ENCODE measurements around the gene UTRN.

UTRN gene

GRCh38 chr6:144284783-144285547 is at the start of gene UTRN:
UTRN (plus strand) TSS chr6:144285335; CDS start chr6:144291829, 6,494 bp downstream.
- peak; percentile 82 for DNase-seq

DNA sequence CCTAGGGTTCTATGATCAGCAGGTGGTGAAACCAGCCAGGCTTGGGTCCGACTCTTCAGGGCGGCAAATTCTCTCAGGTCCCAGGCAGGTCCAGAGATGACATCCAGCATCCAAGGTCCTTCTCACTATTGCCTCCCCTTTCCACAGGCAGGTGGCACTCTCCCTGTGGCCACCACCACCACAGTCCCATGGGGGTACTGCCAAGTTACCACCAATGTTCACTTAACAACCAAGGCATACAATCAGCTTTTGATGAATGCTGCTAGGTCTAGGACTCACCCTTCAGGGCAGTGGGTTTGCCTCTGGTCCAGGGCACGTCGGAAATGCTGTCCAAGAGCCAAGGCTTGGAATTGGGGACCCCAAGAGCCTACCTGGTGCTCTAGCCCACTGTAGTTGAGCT is 40.4 kb upstream of the UTRN start:
- no peak for DNase-seq

GRCh38 chr6:144246988-144247387 is 38.1 kb upstream of the UTRN start:
- DNase-seq: no peak

DNA sequence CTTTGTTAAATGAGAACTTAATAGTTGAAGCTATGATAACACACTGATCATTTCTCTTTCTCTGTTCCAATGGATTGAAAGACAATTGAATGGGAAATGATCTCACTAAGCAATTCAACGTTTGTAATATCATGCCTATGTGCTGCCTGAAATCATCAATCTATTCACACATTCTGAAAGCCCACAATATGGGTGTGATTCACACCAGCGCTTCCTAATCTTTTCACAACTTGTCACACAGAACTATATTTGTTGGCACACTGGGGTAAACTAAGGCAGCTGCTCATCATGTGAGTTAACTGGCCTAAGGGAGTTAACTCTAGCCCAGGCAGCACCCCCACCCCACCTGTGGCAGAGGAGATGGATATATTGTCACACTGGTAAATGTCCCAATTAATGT is 37.1 kb upstream of the UTRN start:
- no peak for DNase-seq

DNA sequence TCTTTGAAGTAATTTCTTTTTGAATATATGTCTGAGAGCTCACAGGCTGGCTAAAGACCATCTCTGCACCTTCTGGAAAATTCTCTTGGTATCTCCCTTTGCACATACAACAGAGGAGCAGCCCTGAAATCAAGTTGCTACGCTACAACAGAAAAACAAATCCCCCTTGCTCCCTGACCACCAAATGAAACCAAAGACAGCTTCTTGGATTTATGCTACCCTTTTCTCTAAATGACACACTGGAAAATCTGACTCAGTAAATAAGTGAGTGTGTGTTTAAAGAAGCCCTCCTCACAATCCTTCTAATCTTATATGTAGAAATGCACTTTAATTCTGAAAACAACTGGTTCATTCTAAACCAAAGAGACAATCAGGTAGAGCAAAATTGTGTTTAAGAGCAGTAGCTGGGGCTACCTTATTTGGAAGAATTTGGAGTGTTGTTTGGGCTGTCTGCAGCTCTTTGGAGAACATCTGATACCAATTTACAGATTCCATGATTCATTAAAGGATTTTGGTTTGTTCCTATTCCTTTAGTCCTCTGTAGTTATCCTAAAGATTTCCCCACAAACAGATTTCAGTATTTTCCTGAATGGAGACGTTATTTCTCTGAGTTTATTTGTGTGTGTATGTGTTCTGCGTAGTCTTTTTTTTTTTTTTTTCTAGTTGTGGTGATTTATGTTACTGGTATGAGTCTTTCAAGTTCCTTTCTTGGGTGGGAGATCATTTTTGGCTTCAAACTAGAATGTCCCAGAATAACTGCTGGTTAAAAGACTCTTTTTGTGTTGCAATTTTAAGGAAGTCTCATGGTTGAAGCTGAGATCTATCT is 36.4 kb upstream of the UTRN start:
- peak; percentile 20 for DNase-seq

DNA sequence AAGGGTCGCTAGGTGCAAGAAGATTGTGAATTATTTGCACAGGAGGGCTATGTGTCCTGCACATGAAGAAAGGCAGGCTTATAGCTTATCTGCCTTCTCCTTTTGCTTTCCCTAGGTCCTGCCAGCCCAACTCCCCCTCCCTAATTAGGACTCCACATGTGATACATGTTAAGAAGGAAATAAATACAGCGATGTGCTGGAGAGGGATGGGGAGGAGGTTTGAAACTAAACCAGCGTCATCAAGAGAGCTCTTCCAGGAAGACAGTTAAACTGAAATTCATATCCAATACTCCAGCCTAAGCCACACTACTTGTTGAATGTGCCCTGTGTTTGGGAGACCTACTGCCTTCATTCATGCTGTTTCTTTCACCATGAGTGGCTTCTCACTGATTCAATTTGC is 34.9 kb upstream of the UTRN start:
- no peak for DNase-seq

- peak; percentile 57 for DNase-seq
Observed at GRCh38 chr6:144252259-144252658, 32.9 kb upstream of the UTRN start.

- no peak for DNase-seq
Observed at GRCh38 chr6:144259986-144260385, 25.1 kb upstream of the UTRN start.

- no peak for DNase-seq
Observed at GRCh38 chr6:144262470-144263369, 22.4 kb upstream of the UTRN start.

DNA sequence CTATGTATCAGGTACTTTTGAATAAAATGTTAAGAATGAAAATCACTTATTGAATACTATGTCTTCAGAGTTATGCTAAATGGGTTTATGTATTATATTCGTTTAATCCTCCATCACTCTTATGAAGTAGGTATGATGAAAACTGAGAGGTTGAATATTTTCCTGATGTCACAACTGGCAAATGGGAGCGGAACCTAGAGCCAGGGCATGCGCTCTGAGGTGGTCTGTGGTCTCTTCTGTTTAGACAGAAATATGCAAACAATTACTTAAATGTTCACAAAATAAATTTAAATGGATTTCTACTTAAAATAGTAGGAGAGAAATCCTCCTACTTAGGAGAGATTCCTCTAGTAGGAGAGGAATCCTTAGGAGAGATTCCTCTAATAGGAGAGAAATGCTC is 21.3 kb upstream of the UTRN start:
- no peak for DNase-seq

GRCh38 chr6:144264270-144265060 is 20.7 kb upstream of the UTRN start:
- DNase-seq: no peak

DNA sequence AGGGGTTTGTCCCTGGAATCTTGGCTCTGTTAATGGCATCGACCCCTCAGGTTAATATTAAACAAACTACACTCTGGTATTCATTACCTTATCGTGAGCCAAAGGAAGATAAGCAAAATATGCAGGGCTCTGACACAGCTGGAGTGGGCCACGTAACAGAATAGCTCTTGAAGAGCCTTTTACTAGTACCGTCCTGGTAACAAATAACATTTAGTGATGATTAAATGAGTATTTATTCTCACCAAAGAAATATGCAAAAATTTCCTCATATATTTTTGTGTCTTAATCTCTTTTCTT is 20.1 kb upstream of the UTRN start:
- DNase-seq: no peak

GRCh38 chr6:144265390-144265789 is 19.7 kb upstream of the UTRN start:
- DNase-seq: peak; percentile 83

DNA sequence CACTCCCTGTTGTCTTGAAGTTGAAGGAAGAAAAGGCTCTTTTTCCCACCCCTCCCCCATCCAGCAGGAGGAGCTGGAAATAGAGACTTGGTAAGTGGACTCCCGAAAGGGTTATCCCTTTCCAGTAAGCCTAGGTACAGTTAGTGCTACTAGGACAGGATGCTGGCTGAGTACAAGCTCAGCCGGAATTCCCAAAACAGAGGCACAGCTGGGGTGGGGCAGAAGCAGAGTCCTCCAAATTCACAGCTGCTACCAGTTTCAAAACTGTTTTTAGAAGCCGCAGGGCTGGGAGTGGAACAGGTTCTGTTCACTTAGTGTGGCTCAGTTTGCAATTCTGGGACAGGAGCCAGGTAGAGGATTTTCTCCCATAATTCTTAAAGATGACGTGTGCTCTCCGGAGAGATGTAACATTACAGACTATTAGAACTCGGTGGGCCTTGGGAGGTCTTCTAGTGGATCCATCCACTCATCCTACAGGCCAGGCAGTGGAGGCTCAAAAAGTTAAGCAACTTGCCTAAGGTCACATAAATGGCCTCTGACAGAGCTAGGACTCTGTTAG is 19.0 kb upstream of the UTRN start:
- DNase-seq: no peak

GRCh38 chr6:144268794-144269349 is 16.3 kb upstream of the UTRN start:
- DNase-seq: no peak

DNA sequence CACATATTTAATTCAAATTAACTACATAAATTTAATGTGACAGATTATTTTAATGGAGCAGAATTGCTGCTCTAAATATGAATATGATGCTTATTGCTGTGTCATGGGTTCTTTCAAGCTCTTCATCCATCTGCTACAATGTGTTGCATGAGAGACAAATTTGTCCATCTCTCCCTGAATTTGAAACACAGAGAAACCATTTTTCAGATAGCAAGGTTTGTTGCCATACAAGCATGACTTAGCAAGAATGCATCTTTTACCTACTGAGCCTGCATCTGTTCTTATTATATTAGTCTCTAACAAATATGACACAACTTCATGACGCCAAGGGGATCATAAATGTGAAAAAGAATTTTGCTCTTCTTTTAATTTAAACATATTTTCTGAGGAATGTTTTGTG is 8.0 kb upstream of the UTRN start:
- no peak for DNase-seq

GRCh38 chr6:144277605-144278227 is 7.4 kb upstream of the UTRN start:
- no peak for DNase-seq

- DNase-seq: no peak
Observed at GRCh38 chr6:144278659-144279314, 6.3 kb upstream of the UTRN start.

GRCh38 chr6:144279484-144280150 is 5.5 kb upstream of the UTRN start:
- no peak for DNase-seq

All from suppressor macrophage treated with lipopolysaccharide for 4 hours (primary cell).